Kidney (tissue), 14 donors: ENCODE results near the gene S1PR3. TPM values are rescaled to one million over a fixed set of nuclear protein-coding genes. Genes with fewer than 3 reads are reported as not detected.
A peak's percentile ranks its signal among the peaks of the same experiment; 100 is the strongest.

Source experiments
- DNase-seq, 5 donors: peaks; one replicate each; pipeline ENCODE4 v3.0.0-alpha.2; 2013 to 2020
- FAIRE-seq: peaks from 2 replicates; lab custom pipeline; 2012; peaks lifted over from hg19 to GRCh38; lab: Jason Lieb, UNC
- H3K27ac ChIP-seq, 2 donors: one replicate each; pipeline ENCODE4 v1.7.0; 2013; ENCODE audit warnings: low read depth in 2 of 2, low read length in 2 of 2, inconsistent platforms in 1 of 2
- H3K27me3 ChIP-seq: one replicate; pipeline ENCODE4 v1.7.1; 2013; ENCODE audit warnings: low read length, inconsistent platforms; ENCODE audit not compliant: control insufficient read depth, insufficient read depth
- H3K36me3 ChIP-seq, 3 donors: one replicate each; pipeline versions ENCODE4 v1.7.0 to v1.7.1; 2013; ENCODE audit warnings: low read length in 3 of 3, control low read depth in 1 of 3, inconsistent platforms in 1 of 3; ENCODE audit not compliant: insufficient read depth in 3 of 3, control insufficient read depth in 2 of 3
- H3K4me1 ChIP-seq, 3 donors: one replicate each; pipeline versions ENCODE4 v1.7.0 to v1.7.1; 2013; ENCODE audit warnings: low read length in 3 of 3, inconsistent platforms in 1 of 3, low read depth in 1 of 3; ENCODE audit not compliant: control insufficient read depth in 2 of 3, insufficient read depth in 2 of 3
- H3K4me3 ChIP-seq, 3 donors: one replicate each; pipeline versions ENCODE4 v1.7.0 to v1.8.1; 2013; ENCODE audit warnings: low read length in 3 of 3, control low read depth in 1 of 3, inconsistent platforms in 1 of 3
- H3K9ac ChIP-seq, 3 donors: one replicate each; pipeline versions ENCODE4 v1.7.0 to v1.7.1; 2013; ENCODE audit warnings: low read length in 3 of 3, control low read depth in 1 of 3, inconsistent platforms in 1 of 3
- H3K9me3 ChIP-seq, 3 donors: one replicate each; pipeline versions ENCODE4 v1.7.0 to v1.7.1; 2013; ENCODE audit warnings: low read length in 3 of 3, control low read depth in 1 of 3, inconsistent platforms in 1 of 3; ENCODE audit not compliant: control insufficient read depth in 2 of 3, insufficient read depth in 1 of 3
- intact Hi-C: fragments of 100-400 bp; cut with DNase I; formaldehyde crosslinking; loops from one replicate; pipeline ENCODE4 v1.11.1; 2022
- polyA plus RNA-seq: library from polyadenylated mRNA; stranded (reverse); fragments of 350-450 nt; fragmentation: Illumina TruSeq; extraction: RNeasy Lipid Tissue Mini Kit (QIAGEN cat#74804); gene quantifications from one replicate; pipeline ENCODE4 v1.2.3, GENCODE V29; 2014; ENCODE audit warnings: low read depth, low replicate concordance; ENCODE audit not compliant: insufficient read depth
- total RNA-seq: library from RNA; stranded (reverse); fragmentation: NEBNext Ultra II Directional; extraction: Animal tissue kit (Norgen Biotek cat#: 25700); gene quantifications from one replicate; pipeline ENCODE4 v1.2.1, GENCODE V29; 2021
- TF ChIP-seq, protein P1 (sequence below): IDR thresholded peaks from 3 replicates; pipeline ENCODE4 v1.5.1; 2012; ENCODE audit warnings: mild to moderate bottlenecking, moderate library complexity, borderline replicate concordance; ENCODE audit not compliant: insufficient read depth; ENCODE audit errors: extremely low read depth
- donor health status: control.
- donor health status: control.
- donor health status: control.
- donor health status: control.
- donor health status: control.
- donor health status: DM: yes; HTN: yes; CAD: no.
- donor health status: Normal renal cell carcinoma (clear cell type).

The S1PR3 gene
- total and polyA plus RNA-seq, 2 donors from 2014 or later = 12.4 to 36.4 TPM

- FAIRE-seq (no peak), DNase-seq (no peak)
- Histone ChIP-seq H3K9ac (no peak overlapping the region), H3K4me1 (peaks cover 0 to 14% (median 7%) of the 10 kb centered on the region in 3 donors), H3K36me3 (peaks cover 0 to 2% (median 0%) of the 10 kb centered on the region in 3 donors), H3K27ac (no peak overlapping the region), H3K27me3 (no peaks in the 10 kb centered on the region), H3K9me3 (no peaks in the 10 kb centered on the region), H3K4me3 (peak overlapping the region in 1 of 3 donors; percentile 3)
- intact Hi-C loops = no loop called here
- TF ChIP-seq, protein P1, sequence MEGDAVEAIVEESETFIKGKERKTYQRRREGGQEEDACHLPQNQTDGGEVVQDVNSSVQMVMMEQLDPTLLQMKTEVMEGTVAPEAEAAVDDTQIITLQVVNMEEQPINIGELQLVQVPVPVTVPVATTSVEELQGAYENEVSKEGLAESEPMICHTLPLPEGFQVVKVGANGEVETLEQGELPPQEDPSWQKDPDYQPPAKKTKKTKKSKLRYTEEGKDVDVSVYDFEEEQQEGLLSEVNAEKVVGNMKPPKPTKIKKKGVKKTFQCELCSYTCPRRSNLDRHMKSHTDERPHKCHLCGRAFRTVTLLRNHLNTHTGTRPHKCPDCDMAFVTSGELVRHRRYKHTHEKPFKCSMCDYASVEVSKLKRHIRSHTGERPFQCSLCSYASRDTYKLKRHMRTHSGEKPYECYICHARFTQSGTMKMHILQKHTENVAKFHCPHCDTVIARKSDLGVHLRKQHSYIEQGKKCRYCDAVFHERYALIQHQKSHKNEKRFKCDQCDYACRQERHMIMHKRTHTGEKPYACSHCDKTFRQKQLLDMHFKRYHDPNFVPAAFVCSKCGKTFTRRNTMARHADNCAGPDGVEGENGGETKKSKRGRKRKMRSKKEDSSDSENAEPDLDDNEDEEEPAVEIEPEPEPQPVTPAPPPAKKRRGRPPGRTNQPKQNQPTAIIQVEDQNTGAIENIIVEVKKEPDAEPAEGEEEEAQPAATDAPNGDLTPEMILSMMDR = no peak
Observed at GRCh38 chr9:88996046-88996920, 5.0 kb downstream of the S1PR3 start.

DNA sequence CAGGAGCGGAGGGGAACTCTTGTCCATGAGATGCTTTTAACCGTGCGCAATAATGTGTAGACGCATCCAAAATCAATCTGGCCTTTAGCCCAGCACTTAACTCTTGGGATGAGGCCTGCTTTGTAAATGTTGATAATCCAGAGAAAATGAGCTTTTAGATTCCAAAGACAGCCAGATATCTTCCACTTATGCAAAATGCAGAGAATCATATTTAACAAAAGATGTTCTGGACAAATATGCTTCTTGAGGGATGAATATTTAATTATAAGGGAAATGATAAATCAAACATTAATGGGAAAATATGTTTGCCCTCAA, 5.6 kb downstream of the S1PR3 start:
- FAIRE-seq (no peak), DNase-seq (peak in 1 of 5 donors; percentile 1)
- H3K4me3 ChIP-seq = no peak overlapping the region
- no peak overlapping the region for H3K9ac ChIP-seq
- H3K36me3 ChIP-seq = peaks cover 0 to 2% (median 0%) of the 10 kb centered on the region in 3 donors
- TF ChIP-seq, protein P1 = no peak
- H3K9me3 ChIP-seq = no peaks in the 10 kb centered on the region
- intact Hi-C loops = no loop called here
- H3K4me1 ChIP-seq = peaks cover 0 to 13% (median 4%) of the 10 kb centered on the region in 3 donors
- no peaks in the 10 kb centered on the region for H3K27me3 ChIP-seq
- no peak overlapping the region for H3K27ac ChIP-seq

DNA sequence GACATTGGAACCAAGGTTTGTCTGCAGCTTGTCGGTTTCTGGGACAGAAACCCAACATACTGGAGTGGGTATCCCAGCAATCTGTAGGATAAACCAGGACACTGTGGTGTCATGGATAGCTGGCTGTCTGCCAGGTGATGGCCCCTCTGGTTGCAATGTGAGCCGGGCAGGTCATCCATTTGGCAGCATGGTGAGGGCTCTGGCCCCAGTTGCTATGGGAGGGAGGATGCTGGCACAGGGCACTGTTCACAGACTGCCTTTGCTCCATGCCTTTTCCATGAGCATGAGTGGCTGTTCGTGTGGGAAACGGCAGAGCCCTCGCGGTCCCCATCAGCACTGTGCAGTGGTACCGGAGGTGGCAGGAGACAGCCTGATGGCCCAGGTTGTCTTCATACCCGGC, 6.4 kb downstream of the S1PR3 start:
- Histone ChIP-seq H3K9me3 (no peaks in the 10 kb centered on the region), H3K27me3 (no peaks in the 10 kb centered on the region), H3K4me3 (no peak overlapping the region), H3K4me1 (peaks cover 0 to 10% (median 0%) of the 10 kb centered on the region in 3 donors), H3K27ac (peak overlapping the region in 1 of 2 donors; percentile 27), H3K36me3 (peaks cover 0 to 3% (median 2%) of the 10 kb centered on the region in 3 donors), H3K9ac (no peak overlapping the region)
- intact Hi-C loops = no loop called here
- DNase-seq (peak in 1 of 5 donors; percentile 8), FAIRE-seq (no peak)
- TF ChIP-seq, protein P1 = no peak
